Hindlimb muscle (tissue), 1 donor: ENCODE results near the gene WSCD1. TPM values are rescaled to one million over a fixed set of nuclear protein-coding genes. Genes with fewer than 3 reads are reported as not detected.

Source experiments
- DNase-seq: peaks from one replicate; pipeline ENCODE4 v3.0.0-alpha.2; 2013
- polyA plus RNA-seq: library from polyadenylated mRNA; unstranded; fragments of 120-200 nt; gene quantifications from one replicate; pipeline ENCODE4 v1.2.1, GENCODE V29; 2013; ENCODE audit not compliant: insufficient read length

Gene WSCD1
- polyA plus RNA-seq, 1 donor = 45.0 TPM

DNA sequence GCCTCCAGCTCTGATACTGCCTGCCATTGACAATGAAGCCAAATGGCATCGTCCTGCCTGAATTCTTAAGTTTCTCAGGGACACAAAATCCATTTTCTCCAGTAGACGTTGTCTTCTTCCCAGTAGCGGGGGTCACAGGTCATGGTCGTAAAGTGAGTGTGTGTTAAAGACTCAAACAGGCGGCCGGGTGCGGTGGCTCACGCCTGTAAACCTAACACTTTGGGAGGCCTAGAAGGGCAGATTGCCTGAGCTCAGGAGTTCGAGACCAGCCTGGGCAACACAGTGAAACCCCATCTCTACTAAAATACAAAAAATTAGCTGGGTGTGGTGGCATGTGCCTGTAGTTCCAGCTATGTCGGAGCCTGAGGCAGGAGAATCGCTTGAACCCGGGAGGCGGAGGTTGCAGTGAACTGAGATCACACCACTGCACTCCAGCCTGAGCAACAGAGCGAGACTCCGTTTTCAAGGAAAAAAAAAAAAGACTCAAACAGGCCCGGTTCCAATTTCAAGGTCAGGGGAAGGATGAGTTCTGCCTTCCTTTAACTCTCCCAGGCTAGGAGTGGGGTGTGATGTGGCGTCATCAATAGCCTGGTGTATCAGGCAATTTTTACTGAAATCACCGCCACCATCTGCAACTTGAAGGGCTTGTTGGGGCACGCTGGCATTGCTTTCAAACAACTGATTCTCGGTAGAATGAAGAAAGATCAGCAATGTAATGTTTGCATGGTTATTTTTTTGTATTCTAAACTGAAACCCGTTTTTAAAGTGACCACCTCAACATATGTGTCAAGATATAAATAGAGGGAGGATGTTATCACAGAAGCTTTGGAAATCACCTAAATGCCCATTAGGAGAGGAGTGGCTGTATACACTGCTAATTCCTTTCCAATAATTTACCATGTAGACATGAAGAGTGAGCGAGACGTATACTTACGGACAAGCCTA is 91.0 kb downstream of the WSCD1 start:
- DNase-seq = no peak

GRCh38 chr17:6162216-6162615 is 92.0 kb downstream of the WSCD1 start:
- no peak for DNase-seq

DNA sequence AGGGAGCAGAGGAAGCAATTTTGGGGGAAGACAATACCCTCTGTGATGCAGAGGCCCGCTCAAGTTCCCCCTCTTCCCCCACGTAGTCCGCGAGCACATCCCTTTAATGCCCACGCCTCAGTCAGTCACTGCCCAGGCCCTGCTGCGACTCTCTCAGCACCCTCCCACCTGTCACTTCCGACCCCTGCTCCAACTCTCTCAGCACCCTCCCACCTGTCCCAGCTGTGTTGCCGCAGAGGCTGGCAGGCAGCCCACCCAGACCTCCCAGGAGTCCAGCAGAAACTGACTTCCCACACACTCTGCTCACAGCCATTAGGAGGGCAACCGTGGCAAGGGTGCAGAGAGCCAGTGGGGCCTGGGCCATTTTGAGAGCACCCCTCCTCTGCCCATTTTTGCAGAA is 92.7 kb downstream of the WSCD1 start:
- DNase-seq = no peak

GRCh38 chr17:6163612-6164333 is 93.6 kb downstream of the WSCD1 start:
- DNase-seq = no peak

DNA sequence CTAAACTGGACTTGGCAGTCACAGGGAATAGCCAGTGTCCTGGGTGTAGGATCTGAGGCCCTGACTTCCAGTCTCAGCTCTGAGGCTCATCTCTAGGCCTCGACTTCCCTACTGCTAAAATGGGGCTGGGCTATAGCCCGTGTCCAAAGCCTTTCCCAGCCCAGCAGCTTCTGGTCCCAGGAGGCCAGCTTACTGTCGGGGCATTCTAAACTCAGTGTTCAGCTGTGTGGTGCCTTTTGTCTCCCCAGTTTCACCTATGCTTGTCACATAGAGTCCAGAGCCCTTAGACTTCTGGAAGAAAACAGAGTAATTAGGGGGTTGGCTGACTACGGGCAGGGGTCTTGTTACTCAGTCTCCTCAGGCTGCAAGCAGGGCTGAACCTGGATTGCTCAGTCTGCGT is 94.8 kb downstream of the WSCD1 start:
- DNase-seq = no peak

- DNase-seq = no peak
Measured at GRCh38 chr17:6165806-6166205, 95.6 kb downstream of the WSCD1 start.

GRCh38 chr17:6166492-6167179 is 96.5 kb downstream of the WSCD1 start:
- DNase-seq = no peak

- no peak for DNase-seq
Measured at GRCh38 chr17:6168296-6168695, 98.1 kb downstream of the WSCD1 start.

- no peak for DNase-seq
Measured at GRCh38 chr17:6170349-6170748, 100.2 kb downstream of the WSCD1 start.

- no peak for DNase-seq
Measured at GRCh38 chr17:6172642-6173330, 102.6 kb downstream of the WSCD1 start.

- no peak for DNase-seq
Measured at GRCh38 chr17:6173653-6174052, 103.5 kb downstream of the WSCD1 start.
